ENCODE measurements around the gene ACBD6.
A peak's percentile ranks its signal among the peaks of the same experiment; 100 is the strongest.

The ACBD6 gene

DNA sequence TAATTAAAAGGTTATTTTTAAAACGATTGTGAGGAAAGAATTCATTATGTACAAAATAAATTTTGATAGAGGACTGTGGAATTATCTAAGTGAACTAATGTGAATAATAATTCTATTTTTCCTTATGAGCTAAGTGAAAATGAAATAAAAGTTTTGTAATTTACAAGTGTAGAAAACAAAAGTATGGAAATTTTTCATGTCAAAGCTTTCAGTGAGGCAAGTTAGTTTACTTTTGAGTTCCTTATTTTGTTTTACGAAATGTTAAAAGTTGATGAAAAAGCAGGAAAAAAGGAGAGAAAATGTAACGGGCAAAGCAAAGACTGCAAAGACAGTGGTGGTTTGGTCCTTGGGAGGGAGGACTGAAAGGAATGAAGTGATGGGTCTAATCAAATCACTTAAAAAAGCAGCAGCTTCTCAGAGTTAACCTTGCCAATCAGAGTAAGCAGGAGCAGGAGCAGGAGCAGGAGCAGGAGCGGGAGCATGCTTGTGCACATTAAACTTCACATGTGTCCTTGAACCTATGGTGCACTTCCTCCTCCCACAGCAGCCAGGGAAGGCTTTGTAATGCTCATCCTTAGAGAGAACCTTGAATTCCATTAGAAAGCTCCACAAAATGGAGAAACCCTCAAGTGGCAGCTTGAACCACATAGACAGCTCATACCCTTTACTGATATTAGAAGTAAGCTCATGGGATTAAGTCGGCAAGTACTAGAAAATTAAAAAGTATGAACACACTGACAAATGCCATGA, 139.0 kb downstream of the ACBD6 start:
- no peak for DNase-seq

DNA sequence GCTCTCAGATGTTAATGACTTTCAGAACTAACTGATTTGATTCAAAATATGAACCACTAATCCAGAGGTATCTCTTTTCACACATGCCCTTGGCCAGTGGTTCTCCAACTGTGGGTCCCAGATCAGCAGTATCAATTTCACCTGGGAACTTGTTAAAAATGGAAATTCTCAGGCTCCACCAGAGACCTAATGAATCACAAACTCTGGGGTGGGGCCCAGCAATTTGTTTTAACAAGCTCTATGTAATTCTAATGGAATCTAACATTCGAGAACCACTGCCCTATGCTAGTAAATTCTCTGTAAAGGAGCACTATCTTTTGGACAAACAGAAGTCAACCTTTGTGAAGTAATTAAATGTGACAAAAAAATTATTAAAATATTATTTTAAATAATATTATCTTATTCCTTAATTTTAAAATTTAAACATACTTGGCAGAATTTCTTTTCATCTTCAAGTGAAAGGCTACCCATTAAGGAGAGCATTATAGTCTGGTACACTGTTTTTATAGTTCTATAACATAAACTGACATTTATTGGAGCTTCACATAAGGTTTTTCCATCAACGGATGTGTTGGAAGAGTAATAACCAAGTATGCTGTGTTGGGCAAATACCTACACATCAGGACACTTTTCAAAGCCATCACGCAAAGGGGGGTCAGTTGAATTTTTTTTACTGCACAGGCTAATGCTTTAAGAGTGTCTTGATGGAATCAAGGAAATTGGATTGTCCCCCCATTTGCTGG, 141.9 kb downstream of the ACBD6 start:
- DNase-seq, result no peak

DNA sequence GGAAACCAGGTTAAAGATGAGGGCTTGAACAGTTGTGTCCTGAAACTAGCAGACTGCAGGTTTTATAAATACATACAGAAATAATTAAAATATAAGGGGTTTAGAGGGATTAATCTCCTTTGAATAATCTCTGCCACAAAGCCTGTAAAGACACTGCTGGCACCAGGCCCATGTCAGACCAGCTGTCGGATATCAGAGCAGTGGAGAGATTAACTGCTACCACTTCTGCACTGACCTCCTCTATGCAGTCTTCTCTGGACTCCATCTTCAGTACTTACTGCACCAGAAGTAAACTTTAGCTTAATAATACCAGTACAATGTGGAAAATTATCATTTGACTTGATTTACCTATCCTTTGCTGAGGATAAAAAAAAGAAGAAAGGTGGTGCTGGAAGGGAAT, 143.7 kb downstream of the ACBD6 start:
- DNase-seq, result peak; percentile 77

DNA sequence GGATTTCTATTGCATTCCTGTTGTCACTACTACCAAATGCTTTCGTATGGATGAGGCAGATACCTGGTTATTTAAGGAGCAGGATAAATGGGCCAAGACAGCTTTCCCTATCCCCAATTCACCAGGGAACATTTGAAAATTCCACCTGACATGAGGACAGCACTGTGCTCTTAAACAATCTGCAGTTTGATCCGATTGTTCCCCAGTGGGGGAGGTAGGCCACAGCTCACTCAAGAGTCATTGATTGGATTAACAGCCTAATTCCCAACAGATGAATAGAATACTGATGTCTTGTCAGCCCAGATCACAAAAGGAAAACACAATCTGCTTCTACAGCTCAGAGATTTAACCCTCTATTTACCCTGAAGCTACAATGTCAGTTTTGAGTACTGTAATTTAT, 148.4 kb downstream of the ACBD6 start:
- peak; percentile 90 for DNase-seq

DNA sequence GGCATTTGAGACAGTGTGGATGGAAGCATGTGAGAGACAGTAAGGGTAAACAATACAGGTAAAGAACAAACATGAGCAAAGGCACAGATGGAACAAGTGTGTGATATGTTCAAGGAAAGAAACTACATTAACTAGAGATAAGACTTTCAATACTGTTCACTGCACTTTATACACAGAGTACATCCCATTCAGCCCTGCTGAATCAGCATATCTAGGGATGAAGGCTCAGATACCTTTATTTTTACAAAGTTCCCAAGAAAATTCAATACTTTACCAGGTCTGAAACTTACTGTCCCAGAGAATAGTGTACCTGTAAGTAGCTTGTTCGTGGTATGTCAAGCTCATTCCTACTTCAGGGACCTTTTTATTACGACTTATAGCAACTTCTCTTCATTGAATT, 149.8 kb downstream of the ACBD6 start:
- DNase-seq, result peak; percentile 10

DNA sequence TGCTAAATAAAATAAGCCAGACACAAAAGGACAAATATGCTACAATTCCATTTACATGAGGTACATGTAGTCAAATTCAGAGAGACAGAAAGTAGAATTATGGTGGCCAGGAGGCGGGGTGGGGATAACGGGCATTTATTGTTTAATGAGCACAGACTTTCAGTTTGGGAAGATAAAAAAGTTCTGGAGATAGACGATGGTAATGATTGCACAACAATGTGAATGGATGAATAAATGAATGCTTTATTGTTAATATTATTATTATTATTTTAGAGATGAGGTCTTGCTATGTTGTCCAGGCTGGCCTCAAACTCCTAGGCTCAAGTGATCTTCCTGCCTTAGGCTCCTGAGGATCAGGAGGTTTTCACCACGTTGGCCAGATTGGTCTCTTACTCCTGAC, 150.4 kb downstream of the ACBD6 start:
- DNase-seq, result no peak

DNA sequence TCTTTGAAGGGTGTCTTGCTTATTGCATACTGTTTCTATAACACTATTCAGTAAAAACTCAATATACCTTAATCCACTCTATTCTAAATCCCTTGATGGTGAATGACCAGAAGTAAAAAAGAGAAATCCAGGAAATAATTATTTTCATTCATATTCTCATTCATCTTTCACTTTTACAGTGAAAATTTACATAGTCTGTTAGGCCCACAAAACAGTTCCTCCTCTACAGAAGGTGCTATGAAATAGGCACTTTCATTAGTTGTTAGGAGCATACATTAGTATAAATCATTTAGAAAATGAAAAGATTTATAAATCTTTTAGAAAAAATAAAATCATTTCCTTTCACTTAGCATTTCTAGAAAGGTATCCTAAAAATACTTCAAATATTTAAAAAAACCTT, 157.2 kb downstream of the ACBD6 start:
- DNase-seq, result no peak

DNA sequence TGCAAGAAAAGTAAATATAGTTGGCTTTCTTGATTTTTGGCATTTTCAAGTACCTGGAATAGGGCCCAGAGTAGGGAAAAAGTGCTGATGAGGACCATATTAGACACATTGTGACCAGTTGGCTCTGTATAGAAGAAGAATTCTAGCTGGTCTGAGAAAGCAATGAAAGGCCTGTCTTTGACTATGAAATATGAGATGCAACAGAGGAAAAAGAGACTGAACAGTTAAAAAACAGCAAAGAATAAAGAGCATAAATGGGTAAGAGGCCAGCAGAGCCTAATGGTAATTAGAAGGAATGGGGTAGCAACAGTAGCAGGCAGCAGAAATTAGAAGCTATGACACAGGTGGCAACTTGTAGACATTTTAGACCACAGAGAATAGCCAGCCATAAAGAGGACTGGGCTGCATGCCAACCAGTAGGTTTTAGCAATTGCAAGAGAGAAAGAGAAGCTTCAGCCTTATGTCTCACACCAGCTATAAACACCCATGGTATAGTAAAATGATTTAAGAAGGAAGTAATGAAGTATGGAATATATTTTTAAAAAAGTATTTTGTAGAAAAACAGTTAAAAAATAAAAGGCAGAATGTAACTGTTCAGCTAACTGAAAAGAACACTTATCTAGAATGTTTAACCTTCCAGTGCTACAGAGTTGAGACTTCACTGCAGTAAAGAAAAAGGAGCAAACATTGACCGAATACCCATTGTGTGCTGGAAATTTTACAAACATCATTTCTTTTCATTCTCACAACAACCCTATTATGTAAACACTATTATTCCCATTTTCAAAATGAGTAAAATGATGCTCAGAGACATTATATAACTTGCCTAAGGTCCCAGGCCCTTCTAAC, 158.2 kb downstream of the ACBD6 start:
- peak; percentile 89 for DNase-seq

DNA sequence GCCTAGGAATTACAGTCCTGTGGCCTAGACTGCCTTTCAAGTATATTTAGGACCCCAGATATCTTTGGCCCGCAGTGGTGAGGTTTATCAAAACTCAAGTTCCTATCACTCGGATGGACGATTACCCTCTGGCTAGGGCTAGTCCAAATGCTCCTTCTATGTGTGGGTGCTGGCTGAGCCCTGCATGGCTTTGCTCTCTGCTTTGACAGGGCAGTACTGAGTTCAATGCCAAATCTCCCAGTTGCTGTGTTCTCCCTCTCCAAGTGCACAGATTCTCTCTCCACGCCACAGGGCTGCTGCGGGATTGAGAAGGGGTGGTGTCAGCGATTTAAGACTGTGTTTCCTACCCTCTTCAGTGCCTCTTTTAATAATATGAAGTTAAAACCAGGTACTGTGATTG, 175.3 kb downstream of the ACBD6 start:
- DNase-seq, result no peak

DNA sequence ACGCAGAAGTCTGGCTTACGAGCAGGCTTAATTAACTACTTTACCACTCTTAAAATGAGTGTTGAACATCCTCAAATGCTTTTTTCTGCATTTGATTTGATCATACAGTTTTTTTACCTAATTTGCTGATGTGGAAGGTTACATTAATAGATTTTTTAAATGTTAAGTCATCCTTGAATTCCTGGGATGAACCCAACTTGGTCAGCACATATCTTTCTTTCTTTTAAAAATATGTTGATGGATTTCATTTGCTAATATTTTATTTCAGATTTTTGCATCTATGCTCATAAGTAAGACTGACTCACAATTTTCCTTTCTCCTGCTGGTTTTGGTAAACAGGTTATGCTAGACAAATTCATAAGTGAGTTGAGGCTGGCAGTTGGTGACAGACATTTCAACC, 189.5 kb downstream of the ACBD6 start:
- DNase-seq, result no peak

DNA sequence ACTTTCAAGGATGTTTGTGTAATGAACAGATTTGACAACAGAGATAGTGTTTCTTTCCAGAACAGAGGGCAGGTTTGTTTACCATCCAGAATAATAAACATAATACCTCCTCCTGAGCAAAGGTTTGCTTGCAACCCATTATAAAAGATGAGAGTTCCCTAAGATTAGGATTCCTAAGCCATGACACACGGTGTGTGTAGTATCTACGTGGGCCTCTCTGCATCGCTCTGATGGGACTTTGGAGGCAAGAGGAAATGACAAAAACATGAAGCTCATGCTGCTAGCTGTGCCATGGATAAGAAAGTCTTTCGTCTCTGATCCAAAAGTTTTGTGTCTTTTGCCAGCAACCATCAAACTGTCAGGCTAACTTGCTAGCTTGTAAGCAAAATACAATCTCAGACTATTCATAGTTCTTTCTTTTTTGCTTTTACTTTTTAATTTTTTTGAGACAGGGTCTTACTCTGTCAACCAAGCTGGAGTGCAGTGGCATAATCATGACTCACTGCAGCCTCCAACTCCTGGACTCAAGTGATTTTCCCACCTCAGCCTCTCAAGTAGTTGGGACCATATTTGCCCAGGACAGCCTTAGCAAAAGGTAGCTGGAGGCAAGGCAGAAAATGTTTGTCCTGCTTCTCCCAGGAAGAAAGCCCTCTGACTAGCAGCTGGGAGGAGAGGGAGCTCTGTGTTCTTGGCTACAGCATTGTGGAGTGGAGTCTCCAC, 191.2 kb downstream of the ACBD6 start:
- no peak for DNase-seq

DNA sequence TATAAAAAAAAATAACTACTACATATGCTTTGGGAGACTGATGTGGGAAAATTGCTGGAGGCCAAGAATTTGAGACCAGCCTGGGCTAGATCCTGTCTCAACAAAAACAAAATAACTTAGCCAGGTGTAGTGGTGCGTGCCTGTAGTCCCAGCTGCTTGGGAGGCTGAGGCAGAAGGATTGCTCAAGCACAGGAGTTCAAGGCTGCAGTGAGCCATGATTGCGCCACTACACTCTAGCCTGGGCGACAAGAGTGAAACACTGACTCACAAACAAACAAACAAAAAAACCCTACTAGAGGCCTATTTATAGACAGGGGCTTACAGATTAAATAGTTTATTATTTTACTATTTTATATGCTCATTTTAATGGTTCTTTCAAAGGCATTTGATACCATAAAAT, 192.3 kb downstream of the ACBD6 start:
- DNase-seq, result peak; percentile 47

DNA sequence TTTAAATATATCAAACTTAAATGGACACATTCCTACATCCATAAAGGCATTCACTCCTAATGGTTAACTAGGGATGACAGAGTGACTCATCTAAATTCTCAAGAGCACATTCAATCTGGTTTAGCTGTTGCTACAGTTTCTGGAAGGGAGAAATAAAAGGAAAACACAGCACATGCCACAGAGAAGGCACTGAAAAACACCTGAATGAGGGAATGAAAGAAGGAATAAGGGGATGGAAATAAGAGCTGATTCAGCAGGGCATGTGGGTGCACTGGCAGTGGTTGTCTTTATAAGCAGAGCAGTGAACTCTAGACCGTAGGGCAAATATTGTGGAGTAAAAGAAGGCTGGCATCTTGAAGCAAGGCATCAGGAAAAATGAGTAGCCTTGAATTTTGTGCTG, 193.0 kb downstream of the ACBD6 start:
- no peak for DNase-seq

DNA sequence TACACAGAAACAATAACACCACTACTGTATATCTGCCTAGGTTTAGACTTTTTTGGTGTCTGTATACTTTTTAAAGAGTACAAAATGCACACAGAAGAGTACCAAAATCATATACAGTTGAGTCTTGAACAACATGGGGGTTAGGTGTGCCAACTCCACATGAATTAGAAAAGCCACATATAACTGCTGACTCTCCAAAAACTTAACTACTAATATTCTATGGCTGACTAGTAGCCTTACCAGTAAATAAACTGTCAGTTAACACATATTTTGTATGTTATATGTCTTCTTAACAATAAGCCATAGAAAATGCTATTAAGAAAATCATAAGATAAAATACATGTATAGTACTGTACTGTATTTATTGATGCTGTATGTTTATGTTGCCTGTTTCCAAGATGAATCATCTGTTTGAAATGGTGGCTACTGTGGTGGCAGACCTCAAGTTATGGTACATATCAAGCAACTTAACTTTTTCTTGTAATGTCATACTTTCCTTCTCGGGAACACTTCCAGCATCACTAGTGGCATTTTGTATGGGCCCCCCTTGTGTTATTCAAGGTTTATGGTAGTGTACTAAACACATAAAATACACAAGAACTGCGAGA, 201.1 kb downstream of the ACBD6 start:
- no peak for DNase-seq

DNA sequence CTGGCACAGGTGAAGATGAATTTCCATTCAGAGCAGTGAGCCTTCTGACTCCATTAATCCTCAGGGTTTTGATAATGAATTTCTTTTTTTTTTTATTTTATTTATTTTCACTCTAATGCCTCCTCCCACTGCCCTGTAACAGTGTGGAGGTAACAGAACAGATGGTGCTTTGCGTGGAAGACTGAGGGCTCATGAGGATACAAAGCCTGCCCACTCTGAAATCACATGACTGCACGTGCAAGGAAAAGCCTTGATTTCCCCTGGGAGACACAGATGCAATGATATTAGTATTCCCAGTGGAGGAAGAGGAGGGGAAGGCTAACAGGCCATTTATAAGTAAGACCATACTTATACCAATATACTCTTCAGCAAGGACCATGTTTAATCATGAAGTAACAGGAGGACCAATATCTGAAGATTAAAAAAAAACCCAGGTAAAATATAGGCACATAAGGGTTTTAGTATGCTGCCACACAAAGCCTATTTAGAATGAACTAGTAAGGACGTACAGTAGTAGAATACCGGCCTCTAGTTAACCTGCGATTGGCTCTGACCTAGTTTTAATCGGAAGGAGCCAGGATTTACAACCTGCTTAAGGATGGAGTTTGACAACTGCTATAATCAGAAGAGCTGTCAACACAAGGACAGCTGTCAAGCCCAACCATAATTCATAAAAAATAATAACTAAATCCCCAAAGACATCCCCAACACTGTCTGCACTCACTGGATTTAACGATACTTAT, 202.7 kb downstream of the ACBD6 start:
- peak; percentile 98 for DNase-seq

DNA sequence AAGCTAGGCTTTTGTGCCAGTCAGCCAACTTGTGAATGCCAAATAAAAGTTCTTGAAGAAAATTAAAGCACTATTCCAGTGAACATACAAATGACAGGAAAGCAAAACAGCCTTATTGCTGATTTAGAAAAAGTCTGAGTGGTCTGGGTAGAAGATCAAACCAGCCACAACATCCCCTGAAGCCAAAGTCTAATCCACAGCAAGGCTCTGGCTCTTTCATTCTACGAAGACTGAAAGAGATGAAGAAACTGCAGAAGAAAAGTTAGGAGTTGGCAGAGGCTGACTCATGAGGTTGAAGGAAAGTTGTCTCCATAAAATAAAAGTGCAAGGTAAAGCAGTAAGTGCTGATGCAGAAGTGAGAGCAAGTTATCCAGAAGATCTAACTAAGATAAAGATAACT, 206.4 kb downstream of the ACBD6 start:
- DNase-seq, result no peak

DNA sequence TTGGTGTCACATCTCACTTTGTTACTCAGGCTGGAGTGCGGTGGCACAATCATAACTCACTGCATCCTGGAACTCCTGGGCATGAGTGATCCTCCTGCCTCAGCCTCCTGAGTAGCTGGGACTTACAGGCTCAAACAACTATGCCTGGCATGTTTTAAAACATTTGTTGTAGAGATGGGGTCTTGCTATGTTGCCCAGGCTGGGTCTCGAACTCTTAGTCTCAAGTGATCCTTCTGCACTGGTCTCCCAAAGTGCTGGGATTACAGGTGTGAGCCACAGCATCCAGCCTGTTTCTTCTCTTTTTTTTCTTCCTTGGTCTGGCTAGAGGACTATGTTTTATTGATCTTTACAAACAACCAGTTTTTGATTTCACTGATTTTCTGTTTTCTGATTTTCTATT, 207.7 kb downstream of the ACBD6 start:
- no peak for DNase-seq

DNA sequence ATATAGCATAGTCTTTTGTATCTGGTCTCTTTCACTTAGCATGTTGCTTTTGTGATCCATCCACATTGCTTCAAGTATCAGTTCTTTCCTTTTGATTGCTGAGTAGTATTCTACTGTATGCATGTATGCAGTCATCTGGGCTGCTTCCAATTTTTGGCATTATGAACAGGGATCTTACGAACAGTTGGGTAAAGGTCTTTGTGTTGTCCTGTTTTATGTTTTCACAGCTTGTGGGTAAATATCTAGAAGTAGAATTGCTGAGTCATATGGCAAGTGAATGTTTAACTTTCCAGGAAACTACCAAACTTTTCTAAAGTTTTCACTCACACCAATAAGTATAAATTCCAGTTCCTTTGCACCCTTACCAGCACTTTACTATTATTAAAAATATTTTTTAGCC, 211.4 kb downstream of the ACBD6 start:
- DNase-seq, result no peak

DNA sequence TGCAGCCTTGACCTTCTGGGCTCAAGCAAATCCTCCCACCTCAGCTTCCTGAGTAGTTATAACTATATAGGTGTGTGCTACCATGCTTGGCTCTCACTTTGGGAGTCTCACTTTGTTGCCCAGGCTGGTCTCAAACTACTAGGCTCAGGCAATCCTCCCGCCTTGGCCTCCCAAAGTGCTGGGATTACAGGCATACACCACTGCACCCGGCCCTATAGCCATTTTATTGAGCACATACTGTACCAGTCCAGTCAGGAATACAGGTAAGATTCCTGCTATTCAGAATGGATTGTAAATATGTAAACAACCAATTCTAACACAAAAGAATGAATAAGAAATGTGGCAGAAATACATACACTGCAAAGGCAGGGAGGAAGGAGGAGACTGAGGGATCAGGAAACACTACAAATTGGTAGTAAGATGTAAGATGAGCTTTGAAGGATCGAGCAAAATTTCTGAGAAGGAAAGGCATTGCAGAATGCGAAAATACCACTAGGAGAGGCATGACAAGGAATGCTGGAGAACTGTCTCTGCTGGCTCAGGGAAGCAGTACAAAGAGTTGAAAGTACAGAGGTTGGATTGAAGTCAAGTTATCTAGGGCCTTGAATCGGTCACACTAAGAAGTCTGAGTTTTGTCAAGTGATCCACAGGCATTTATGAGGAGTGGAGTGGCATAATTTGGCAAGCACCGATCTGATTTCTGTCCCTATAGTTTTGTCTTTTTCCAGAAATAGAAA, 211.9 kb downstream of the ACBD6 start:
- no peak for DNase-seq

DNA sequence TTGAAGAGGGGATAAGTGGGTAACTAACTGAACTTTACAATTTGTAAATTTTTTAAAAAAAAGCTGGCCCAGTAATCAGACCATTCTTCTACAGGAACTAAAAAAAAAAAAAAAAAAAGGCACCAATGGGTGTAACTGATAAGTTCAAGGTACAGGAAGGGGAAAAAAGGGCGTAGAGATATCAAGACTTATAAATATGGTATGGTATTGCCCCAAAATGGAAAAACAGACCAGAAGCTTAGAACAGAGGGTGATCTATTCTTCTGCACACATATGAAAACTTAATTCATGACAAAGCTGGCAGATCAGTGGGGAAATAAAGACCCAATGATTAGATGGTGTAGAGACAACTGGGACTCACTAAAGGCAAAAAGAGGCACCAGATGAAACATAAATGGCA, 213.4 kb downstream of the ACBD6 start:
- no peak for DNase-seq

All from NCI-H2171 treated with DMSO at 0.1 percent for 48 hours (cell line).